ENCODE data around the gene TTC39B.

The TTC39B gene

DNA sequence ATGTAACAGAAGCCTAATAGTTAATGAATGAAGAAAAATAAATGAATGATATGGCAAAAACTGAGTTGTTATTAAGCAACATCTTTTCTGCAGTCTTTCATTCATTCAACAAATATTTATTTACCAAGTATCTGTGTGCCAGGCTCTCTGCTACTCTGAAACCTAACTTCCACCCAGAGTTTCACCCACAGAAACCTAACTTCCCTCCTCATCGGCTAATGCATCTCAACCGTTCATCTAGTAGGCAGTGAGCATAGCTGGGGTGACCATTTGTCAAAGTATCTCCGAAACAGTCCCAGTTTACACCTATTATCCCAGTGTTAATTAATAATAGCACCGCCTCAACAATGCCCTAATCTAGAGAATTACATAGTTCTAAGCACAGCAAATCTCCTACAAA, 1.5 kb downstream of the TTC39B start:
- TF ChIP-seq, protein P1, sequence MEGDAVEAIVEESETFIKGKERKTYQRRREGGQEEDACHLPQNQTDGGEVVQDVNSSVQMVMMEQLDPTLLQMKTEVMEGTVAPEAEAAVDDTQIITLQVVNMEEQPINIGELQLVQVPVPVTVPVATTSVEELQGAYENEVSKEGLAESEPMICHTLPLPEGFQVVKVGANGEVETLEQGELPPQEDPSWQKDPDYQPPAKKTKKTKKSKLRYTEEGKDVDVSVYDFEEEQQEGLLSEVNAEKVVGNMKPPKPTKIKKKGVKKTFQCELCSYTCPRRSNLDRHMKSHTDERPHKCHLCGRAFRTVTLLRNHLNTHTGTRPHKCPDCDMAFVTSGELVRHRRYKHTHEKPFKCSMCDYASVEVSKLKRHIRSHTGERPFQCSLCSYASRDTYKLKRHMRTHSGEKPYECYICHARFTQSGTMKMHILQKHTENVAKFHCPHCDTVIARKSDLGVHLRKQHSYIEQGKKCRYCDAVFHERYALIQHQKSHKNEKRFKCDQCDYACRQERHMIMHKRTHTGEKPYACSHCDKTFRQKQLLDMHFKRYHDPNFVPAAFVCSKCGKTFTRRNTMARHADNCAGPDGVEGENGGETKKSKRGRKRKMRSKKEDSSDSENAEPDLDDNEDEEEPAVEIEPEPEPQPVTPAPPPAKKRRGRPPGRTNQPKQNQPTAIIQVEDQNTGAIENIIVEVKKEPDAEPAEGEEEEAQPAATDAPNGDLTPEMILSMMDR (IDR thresholded peaks at IDR 0.05; ENCODE audit: extremely low read depth, insufficient read depth, missing control alignments), result no peak
- in situ Hi-C loops (cut with MboI; ENCODE audit: low pct_unique_long_range_greater_than_20kb, low sequenced_read_pairs, unreplicated experiment), result no loop called here
- no peak for DNase-seq (ENCODE audit: low spot score)

- in situ Hi-C loops (cut with MboI; ENCODE audit: low pct_unique_long_range_greater_than_20kb, low sequenced_read_pairs, unreplicated experiment), result no loop called here
- DNase-seq (ENCODE audit: low spot score), result no peak
- TF ChIP-seq, protein P1 (IDR thresholded peaks at IDR 0.05; ENCODE audit: extremely low read depth, insufficient read depth, missing control alignments), result no peak
Measured at GRCh38 chr9:15304632-15305031, 2.4 kb downstream of the TTC39B start.

GRCh38 chr9:15300218-15300617, 6.8 kb downstream of the TTC39B start:
- no peak for DNase-seq (ENCODE audit: low spot score)
- TF ChIP-seq, protein P1 (IDR thresholded peaks at IDR 0.05; ENCODE audit: extremely low read depth, insufficient read depth, missing control alignments), result no peak
- in situ Hi-C loops (cut with MboI; ENCODE audit: low pct_unique_long_range_greater_than_20kb, low sequenced_read_pairs, unreplicated experiment), result no loop called here

GRCh38 chr9:15299374-15299939, 7.6 kb downstream of the TTC39B start:
- in situ Hi-C loops (cut with MboI; ENCODE audit: low pct_unique_long_range_greater_than_20kb, low sequenced_read_pairs, unreplicated experiment), result loop anchor here (25.0 kb wide), 1 partner anchor 313 kb away; no protein-coding TSS in a partner anchor
- TF ChIP-seq, protein P1 (IDR thresholded peaks at IDR 0.05; ENCODE audit: extremely low read depth, insufficient read depth, missing control alignments), result no peak
- no peak for DNase-seq (ENCODE audit: low spot score)

- DNase-seq (ENCODE audit: low spot score), result no peak
- in situ Hi-C loops (cut with MboI; ENCODE audit: low pct_unique_long_range_greater_than_20kb, low sequenced_read_pairs, unreplicated experiment), result loop anchor here (25.0 kb wide), 1 partner anchor 314 kb away; no protein-coding TSS in a partner anchor
- TF ChIP-seq, protein P1 (IDR thresholded peaks at IDR 0.05; ENCODE audit: extremely low read depth, insufficient read depth, missing control alignments), result no peak
Measured at GRCh38 chr9:15298362-15298761, 8.7 kb downstream of the TTC39B start.

- DNase-seq (ENCODE audit: low spot score), result no peak
- TF ChIP-seq, protein P1 (IDR thresholded peaks at IDR 0.05; ENCODE audit: extremely low read depth, insufficient read depth, missing control alignments), result no peak
- in situ Hi-C loops (cut with MboI; ENCODE audit: low pct_unique_long_range_greater_than_20kb, low sequenced_read_pairs, unreplicated experiment), result loop anchor here (25.0 kb wide), 1 partner anchor 316 kb away; no protein-coding TSS in a partner anchor
Measured at GRCh38 chr9:15295761-15296405, 11.1 kb downstream of the TTC39B start.
